GM19455 (cell line): Measurements from ENCODE around the gene TPCN2.
"Not testable (repeated sequence)": the region's sequence is repeated elsewhere in the genome, so short reads cannot be mapped to it uniquely, and the experiment has no call there.

ENCODE experiments used
- ATAC-seq: cut with Tn5 transposase; IDR thresholded peaks from one replicate; pipeline ENCODE4 v1.9.1; 2021; ENCODE audit not compliant: unreplicated experiment

The TPCN2 gene

DNA sequence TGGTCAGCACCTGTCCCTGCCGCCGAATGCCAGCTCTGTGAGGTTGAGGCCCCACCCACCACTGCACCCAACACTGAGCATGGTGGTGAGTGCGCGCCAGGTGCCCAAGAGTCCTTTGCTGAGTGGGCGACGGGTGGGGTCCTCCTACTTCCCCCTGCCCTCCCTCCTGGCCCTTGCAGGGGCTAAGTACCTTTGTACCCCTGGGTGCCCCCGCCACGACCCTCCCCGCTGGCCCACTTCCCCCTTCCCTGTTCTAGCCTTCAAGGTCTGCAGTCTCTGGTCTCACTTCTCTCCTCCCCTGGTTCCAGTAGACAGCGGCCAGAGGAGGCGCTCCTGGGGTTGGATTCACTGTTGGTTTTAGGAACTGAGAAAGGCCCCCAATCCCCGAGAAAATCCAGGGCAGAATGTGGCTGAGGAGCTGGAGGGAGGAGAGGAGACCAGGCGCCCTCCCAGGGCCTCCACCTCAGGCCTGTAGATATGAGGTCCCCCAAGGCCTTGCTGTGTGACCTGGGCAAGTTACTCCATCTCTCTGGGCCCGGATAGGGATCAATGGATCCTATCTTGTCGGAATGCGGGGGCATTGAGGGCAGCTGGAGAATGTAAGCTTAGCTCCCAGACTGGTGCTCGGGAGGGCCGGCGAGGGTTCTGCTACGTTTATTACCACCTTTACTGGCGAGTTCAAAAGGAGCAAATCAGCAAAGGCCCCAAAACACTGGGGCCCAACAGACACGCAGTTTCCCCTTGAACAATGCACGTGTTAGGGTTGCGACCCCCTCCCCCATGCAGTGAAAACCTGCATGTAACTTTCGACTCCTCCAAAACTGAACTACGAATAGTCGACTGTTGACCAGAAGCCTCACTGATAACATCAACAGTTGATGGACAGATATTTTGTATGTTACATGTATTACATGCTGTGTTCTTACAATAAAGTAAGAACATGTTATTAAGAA, 75.1 kb downstream of the TPCN2 start:
- ATAC-seq = no peak

DNA sequence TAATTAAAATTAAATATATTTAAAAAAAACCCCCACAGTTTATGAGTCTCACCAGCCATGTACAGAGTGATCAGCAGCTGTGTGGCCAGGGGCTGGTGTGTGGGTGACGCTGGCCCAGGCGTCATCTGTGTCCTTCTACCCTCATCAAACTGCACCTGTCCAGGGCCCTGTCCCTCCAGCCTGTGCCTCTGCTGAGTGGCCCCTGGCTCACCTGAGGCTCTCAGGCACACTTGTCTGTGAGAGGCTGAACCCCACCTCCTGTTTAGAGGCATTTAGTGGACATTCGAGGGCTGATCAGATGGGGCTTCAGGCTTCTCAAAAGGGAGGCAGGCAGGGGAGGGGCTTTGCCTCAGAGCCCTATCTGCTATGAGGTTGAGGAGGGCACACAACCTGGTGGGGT, 77.1 kb downstream of the TPCN2 start:
- no peak for ATAC-seq

DNA sequence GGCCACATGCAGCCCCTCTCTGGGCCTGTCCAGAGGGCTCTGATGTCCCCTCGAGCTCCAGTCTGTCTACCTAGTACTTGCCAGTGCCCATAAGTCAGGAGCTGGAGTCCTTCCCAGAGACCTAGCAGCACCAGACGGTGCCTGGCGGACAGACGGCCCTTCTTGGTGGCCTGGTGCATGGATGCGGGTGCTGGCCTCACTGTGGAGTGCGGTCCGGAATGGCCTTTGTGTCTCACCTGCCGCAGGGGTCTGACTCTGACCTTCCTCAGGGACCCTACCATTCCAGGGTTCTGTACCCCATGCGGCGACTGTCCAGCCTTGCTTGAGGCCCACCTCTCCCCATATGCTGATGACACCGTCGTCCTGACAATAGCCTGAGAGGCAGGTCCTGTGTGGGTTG, 77.6 kb downstream of the TPCN2 start:
- ATAC-seq = no peak

DNA sequence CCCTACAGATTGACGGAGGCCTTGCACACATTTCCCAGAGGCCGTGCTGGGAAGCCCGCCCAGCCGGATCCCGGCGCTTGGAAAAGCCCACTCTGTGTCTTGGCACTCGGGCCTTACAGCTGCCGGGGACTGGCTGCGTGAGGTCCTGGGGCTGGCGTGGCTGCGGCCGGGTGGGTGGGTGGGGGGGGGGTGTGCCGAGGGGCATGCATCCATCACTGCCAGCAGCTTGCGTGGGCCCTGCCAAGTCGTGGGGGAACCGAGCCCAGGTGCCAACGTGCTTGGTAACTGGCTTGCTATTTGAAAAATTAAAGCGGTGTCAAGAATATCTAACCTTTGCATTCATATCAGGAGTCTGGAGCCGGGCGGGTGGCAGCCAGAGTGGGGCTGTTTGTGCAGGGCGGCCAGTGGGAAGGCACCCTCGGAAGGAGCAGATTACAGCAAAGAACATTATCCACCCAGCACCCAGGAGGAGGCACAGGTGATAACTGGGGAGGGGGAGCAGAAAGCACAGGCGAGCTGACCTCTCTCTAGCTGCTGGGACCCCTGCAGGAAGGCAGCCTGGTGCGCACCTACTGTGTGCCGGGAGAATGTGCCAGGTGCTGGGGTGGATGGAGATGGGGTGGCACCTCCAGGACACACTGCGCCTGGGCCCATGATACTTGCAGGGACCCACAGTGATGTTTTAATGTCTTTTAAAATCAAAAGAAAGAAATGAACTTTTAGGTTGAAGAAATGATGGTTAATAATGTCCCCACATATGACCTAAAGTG, 78.5 kb downstream of the TPCN2 start:
- ATAC-seq = no peak

DNA sequence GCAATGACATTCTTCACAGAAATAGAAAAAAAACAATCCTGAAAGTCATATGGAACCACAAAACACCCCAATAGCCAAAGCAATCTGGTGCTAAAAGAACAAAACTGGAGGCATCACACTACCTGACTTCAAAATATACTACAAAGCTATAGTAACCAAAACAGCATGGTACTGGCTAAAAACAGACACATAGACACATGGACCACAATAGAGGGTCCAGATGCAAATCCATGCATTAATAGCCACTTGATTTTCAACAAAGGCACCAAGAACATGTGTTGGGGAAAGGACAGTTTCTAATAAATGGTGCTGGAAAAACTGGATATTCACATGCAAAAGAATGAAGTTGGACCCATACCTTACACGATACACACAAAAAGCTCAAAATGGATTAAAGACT, 79.2 kb downstream of the TPCN2 start:
- no peak for ATAC-seq

DNA sequence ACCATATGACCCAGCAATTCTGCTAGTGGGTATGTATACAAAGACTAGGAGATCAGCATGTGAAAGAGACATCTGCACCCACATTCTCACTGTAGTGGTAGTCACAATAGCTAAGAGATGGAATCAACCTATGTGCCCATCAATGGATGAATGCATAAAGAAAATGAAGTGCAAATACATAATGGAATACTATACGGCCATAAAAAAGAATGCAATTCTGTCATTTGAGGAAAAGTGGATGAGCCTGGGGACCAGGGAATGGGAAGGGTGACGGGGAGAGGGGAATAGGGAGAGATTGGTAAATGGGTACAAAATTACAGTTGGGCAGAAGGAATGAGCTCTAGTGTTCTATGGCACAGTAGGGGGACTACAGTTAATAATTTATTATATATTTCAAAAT, 80.3 kb downstream of the TPCN2 start:
- ATAC-seq = no peak

DNA sequence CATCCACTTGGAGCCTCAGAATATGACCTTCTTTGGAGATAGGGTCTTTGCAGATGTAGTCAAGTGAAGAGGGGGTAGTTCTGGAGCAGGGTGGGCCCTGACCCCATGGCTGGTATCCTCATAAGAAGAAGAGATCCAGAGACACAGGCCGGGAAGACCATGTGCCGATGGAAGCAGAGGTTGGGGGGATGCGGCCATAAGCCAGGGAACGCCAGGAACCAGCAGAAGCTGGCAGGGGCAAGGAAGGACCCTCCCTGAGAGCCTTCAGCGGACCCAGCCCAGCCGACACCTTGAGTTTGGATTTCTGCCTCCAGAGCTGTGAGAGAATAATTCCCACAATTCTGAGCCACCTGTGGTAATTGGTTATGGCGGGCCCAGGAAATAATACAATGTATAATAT, 80.9 kb downstream of the TPCN2 start:
- no peak for ATAC-seq

DNA sequence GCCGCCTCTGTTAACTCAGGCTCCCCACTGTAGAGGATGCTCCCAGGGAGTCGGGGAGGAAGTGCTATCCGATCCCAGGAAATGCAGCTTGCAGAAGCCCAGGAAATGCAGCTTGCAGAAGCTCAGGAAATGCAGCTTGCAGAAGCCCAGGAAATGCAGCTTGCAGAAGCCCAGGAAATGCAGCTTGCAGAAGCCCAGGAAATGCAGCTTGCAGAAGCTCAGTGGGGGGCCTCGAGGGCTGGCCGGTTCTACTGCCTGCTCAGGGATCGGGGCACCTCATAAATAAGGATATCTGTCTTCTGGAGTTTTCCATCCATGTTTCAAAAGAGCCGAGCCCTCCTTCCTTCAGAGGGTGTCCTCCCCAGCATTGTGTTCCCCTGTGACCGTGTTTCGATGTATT, 81.9 kb downstream of the TPCN2 start:
- no peak for ATAC-seq

DNA sequence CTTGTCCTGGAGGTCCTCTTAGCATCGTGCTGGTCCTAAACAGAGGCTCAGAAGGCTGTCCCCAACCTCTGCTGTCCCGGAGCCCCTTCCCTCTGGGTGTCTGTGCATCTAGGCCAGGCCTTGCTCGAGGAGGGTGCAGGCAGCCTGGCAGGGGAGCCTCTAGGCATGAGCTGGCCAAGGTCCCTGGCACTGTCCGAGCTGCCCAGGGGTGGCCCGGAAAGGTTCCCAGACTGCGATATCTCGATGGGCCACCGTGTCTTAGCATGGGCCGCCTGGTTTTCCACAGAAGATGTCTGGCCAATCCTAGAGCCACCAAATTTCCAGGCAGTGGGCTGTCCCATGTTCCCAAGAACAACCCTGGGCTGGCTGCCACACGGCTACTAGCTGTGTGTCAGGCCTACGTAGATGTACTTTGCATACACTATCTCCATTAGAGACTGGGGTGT, 82.4 kb downstream of the TPCN2 start:
- no peak for ATAC-seq

DNA sequence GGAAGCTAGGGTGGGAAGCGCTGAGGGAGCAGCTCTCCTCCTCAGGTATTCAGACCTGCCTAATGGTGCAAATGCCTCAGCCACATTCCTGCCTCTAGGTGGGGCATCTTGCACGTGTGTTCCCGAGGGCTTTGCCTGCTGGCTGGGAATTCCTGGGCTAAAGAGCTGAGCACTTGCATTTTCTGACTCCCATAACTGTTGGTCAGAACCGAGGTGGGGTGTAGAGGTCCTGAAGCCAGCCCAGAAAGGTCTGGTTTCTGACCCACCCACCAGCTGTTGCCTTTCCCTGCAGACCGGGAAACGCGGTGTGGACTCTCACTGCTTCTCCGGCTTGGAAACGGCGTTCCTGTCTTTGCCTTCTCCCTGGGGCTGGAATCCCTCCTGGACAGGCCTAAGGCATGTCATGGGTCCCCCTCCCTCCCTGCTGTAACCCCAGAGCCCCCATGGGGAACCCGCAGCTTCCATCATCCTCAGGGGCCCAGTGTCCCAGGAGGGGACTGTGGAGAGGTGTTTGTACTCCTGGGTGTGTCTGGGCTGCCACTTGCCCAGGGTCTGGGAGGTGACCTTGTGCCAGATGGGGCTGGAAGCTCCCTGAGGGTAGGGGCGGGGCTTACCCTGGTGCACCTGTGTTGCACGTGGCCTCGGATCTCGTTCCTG, 83.0 kb downstream of the TPCN2 start:
- ATAC-seq = no peak

DNA sequence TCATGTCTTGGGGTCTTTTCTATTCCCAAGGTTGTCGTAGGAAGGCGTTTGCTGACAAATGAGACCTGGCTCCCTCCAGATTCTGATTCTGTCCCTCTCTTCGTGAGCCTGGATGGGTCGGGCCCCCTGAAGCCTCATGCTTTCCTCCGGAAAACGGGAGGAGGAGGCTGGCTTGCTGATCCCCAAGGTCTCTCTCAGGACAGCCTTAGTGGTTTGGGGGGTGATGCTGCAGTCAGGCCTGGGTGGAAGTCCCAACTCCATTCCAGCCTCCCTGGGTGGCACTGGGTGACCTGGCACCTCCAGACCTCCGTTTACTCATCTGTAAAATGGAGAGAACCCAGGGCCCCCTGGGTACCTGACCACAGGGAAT, 83.6 kb downstream of the TPCN2 start:
- no peak for ATAC-seq

DNA sequence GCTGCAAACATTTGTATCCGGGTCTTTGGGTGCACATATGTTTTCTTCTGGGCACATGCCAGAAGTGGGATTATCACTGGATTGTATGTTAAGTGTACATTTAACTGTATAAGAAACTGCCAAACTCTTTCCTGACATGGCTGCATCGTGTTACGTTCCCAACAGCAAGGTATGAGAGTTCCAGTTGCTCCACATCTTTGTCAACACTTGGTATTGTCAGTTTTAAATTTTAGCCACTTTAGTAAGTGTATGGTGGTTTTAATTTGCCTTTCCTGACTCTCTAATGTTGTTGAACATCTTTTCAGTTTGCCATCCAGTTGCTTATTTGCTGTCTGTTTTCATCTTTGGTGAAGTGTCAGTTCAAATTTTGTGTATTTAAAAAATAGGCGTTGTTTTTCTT, 84.5 kb downstream of the TPCN2 start:
- ATAC-seq = no peak

DNA sequence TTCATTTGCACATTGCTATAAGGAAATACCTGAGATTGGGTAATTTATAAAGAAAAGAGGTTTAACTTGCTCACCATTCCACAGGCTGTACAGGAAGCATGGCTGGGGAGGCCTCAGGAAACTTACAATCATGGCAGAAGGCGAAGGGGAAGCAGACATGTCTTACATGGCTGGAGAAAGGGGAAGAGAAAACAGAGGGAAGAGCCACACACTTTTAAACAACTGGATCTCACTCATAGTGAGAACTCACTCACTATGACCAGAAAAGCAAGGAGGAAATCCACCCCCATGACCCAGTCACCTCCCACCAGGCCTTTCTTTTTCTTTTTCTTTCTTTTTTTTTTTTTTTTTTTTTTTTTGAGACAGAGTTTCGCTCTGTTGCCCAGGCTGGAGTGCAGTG, 85.5 kb downstream of the TPCN2 start:
- ATAC-seq = not testable (repeated sequence)

DNA sequence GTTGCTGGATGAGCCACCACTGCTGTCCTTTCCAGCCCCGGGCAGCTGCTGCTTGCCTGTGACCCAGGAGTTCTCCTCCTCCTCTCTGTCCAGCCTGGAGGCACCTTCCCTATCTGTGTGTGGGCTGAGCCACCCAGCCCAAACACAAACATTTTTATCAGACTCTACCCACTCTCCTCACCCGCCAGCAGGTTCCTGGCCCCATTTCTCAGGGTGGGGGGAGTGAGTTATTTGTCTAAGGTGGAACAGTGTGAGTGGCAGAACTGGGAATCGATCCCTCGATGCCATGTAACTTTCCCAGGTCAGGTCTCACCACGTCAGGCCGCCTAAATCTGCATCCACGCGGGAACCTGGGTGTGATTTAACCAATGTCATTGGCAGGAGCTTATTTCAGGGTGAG, 86.2 kb downstream of the TPCN2 start:
- ATAC-seq = no peak

DNA sequence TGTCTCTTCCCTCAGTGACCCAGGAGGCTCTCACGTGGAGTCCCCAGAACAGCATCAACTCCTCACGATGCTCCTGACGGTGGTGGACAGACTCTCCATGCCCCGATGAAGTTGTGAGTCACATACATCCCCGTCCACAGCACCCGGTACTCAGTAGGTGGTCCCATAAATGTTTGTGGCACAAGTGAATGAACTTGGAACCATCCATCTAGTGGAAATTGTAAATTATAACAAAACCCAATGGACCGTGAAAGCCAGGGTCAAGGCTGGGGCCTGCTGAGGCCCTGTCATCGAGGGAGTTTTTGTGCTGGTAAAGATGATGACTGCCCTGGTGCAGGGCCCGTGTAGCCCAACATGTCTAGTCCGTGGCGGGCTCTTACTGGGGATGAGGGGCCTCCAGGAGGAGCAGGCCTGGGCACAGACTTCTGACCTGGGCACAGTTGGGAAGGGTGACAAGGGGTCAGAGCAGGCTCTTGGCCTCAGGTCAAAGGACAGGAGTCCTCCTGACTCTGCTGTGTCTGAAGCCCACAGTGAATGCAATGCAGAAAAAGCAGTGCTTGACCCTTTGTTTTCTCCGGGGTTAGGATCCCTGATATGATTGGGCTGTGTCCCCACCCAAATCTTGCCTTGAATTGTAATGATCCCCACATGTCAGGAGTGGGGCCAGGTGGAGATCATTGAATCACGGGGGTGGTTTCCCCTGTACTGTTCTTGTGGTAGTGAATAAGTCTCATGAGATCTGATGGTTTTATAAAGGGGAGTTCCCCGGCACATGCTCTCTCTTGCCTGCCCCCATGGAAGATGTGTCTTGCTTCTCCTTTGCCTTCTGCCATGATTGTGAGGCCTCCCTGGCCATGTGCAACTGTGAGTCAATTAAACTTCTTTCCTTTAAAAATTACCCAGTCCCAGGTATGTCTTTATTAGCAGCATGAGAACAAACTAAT, 87.0 kb downstream of the TPCN2 start:
- no peak for ATAC-seq

DNA sequence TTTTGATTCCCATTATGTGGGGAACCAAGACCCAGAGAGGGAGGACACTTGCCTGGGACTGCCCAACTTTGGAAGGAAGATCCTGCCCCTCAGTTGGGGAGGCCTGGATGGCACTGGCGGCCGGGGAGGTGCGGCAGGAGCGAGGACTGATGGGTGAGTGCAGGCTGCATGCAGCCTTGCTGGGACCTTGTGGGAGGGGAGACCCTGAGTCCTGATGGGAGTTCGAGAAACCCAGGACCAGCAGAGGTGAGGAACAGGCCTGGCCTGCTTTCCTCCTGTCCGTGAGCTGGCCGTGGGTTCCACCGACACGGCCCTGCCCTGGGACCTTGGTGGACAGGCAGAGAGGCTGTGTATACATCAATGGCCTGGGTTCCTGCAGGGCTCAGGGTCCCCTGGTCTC, 87.7 kb downstream of the TPCN2 start:
- ATAC-seq = no peak

DNA sequence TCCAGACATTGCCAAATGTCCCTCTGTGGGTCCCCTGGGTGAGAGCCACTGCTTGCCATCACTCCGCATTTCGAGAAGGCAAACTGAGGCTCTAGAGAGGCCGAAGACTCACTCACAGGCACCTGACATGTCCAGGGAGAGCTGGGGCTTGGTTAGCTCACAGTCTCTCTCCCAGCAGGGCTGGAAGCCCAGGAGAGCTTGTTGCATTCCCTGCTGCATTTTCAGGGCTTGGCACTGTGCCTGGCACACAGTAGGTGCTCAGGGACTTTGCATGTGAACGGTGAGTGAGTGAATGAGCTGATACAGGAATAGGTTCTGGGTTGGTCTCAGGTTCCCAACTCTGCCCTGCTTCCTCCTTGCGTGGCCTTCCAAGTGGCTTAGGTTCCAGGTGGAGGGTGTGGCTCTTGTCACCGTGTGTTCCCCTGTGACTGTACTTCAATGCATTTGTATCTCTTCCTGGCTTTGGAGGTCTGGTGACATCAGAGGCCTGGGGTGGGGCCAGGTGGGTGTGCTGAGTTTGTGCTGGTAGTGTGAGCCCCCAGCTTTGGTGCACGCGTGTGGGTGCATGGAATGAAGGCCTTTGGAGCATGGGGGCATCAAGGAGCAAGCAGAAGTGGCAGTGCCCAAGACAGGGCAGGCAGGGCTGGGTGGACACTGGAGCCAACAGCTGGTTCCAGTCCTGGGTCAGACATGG, 88.6 kb downstream of the TPCN2 start:
- ATAC-seq = no peak

DNA sequence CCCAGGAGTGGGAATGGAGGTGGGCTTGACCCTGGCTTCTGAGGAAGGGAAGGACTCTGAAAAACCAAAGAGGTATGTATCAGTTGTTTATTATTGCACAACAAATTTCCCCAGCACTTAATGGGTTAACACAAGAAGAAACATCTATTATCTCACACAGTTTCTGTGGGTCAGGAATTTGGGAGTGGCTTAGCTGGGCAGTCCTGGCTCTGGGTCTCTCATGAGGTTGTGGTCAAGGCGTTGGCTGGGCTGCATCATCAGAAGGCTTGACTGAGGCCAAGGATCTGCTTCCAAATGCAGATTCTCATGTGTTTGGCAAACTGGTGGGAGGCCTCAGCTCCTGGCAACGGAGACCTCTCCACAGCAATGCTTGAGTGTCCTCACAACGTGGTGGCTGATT, 89.5 kb downstream of the TPCN2 start:
- no peak for ATAC-seq

DNA sequence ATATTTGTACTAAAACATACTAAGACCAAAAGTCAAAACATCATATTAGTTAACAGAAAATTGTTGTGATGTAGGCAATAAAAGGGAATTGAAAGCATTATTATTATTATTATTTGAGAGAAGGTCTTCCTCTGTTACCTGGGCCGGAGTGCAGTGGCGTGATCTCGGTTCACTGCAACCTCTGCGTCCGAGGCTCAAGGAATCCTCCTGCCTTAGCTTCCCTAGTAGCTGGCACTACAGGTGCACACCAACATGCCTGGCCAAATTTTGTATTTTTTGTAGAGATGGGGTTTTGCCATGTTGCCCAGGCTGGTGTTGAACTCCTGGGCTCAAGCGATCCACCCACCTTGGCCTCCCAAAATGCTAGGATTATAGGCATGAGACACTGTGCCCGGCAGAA, 91.4 kb downstream of the TPCN2 start:
- ATAC-seq = not testable (repeated sequence)

DNA sequence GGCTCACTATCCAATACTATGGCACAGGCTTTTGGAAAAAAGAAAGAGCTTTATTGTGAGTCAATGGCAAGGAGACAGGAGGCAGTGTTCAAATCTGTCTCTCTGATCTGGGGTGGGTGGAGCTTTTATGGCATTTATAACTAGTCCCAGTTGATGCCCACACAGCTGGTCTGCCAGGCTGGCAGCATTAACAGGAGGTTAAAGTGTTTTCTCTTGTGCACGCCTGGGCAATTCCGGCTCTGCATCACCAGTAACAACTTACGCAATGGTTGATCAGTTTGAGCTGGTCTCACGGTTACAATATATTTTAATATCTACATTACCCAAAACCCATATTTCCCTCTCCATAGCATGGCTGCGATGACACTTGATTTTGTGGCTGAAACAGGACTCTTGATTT, 91.9 kb downstream of the TPCN2 start:
- ATAC-seq = no peak
